ENCODE results near the gene ERP27. TPM values are rescaled to one million over a fixed set of nuclear protein-coding genes. Genes with fewer than 3 reads are reported as not detected.

ERP27 gene
- polyA plus RNA-seq, 2 donors: 0.16 to 0.51 TPM

DNA sequence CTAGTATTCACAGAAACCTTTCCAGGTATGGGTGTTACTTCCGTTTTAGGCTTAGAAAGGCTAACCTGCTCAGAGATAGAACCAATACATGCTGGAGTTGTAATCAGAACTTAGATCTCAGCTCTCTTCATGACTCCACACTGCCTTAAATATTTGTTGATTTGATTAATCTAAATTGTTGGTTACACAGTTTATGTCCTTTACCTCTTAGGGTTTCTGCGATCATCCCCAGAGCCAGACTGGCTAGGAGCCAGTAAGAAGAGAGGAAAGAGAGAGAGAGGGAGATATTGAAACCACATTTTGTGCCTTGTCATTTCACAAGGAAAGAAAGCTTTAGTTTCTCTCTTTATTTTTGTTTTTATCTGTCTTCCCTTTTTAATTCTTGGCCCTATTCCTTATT is 35.9 kb downstream of the ERP27 start:
- Histone ChIP-seq H3K27ac (ENCODE audit: low read depth in 2 of 2, low read length in 1 of 2) (no peak overlapping the region), H3K36me3 (ENCODE audit: control insufficient read depth in 2 of 2, insufficient read depth in 2 of 2, low read length in 1 of 2) (no peaks in the 10 kb centered on the region), H3K4me3 (ENCODE audit: low read depth in 1 of 2, low read length in 2 of 2) (no peak overlapping the region), H3K4me1 (ENCODE audit: control insufficient read depth in 2 of 2, insufficient read depth in 2 of 2, low read length in 1 of 2) (no peaks in the 10 kb centered on the region), H3K9me3 (ENCODE audit: control insufficient read depth in 2 of 2, insufficient read depth in 1 of 2, low read depth in 1 of 2, low read length in 1 of 2) (no peaks in the 10 kb centered on the region), H3K27me3 (ENCODE audit: control insufficient read depth in 1 of 2, insufficient read depth in 2 of 2, low read length in 2 of 2) (no peaks in the 10 kb centered on the region)
- 63% methylated on average over 2 of the region's 2 CpGs for WGBS, 2 donors

DNA sequence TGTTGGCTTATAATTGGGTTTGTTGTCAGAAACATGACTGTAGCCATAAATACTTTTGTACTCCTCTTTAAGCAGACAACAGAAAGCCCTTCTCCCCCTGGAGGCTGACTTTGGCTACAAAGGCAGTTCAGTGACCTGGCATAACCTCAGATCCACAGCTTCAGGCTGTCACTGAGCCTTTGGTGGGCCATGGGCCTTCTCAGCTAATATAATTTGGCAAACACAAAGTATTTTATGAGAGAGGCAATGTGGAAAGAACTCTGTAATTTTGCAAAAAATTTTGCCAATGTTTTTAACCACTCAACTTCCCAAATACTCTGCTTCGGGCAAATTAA is 37.1 kb downstream of the ERP27 start:
- Histone ChIP-seq H3K36me3 (ENCODE audit: control insufficient read depth in 2 of 2, insufficient read depth in 2 of 2, low read length in 1 of 2) (no peaks in the 10 kb centered on the region), H3K9me3 (ENCODE audit: control insufficient read depth in 2 of 2, insufficient read depth in 1 of 2, low read depth in 1 of 2, low read length in 1 of 2) (no peaks in the 10 kb centered on the region), H3K4me3 (ENCODE audit: low read depth in 1 of 2, low read length in 2 of 2) (no peak overlapping the region), H3K4me1 (ENCODE audit: control insufficient read depth in 2 of 2, insufficient read depth in 2 of 2, low read length in 1 of 2) (no peaks in the 10 kb centered on the region), H3K27me3 (ENCODE audit: control insufficient read depth in 1 of 2, insufficient read depth in 2 of 2, low read length in 2 of 2) (no peaks in the 10 kb centered on the region), H3K27ac (ENCODE audit: low read depth in 2 of 2, low read length in 1 of 2) (no peak overlapping the region)
- 70 to 82% methylated on average over 1 of the region's 1 CpG for WGBS, 2 donors

DNA sequence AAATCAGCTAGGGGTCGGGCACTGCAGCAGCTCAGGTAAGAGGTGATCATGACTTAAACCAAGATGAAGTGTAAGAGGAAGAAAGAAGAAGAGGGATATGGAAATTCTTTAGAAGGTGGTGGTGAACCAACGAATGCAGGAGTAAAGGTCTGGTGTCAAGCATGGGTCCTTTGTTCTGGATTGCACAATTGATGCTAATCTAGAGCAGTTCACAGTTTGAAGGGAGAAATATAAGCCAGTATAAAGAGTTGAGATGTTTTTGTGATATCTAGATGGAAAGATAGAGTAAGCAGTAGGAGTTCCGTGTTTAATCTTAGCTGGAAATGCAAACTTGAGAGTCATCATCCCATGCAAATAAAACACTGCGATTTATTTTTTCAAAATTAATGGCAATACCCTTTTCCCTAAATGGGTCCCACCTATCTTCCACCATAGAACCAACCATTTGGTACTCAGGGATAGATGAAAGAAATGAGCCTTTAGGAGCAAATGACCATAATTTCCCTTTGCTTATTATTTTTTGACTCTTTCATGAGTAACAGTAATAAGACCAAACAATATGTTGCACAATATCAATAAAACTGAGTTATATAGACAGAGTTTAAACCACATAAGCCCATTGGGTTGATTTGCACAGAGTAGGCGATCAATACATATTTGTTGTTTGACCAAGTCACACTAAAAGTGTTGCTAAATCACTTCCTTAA is 37.7 kb downstream of the ERP27 start:
- Histone ChIP-seq H3K27me3 (ENCODE audit: control insufficient read depth in 1 of 2, insufficient read depth in 2 of 2, low read length in 2 of 2) (no peaks in the 10 kb centered on the region), H3K4me3 (ENCODE audit: low read depth in 1 of 2, low read length in 2 of 2) (no peak overlapping the region), H3K4me1 (ENCODE audit: control insufficient read depth in 2 of 2, insufficient read depth in 2 of 2, low read length in 1 of 2) (no peaks in the 10 kb centered on the region), H3K9me3 (ENCODE audit: control insufficient read depth in 2 of 2, insufficient read depth in 1 of 2, low read depth in 1 of 2, low read length in 1 of 2) (no peaks in the 10 kb centered on the region), H3K27ac (ENCODE audit: low read depth in 2 of 2, low read length in 1 of 2) (no peak overlapping the region), H3K36me3 (ENCODE audit: control insufficient read depth in 2 of 2, insufficient read depth in 2 of 2, low read length in 1 of 2) (no peaks in the 10 kb centered on the region)
- 82 to 91% methylated on average over 5 of the region's 5 CpGs for WGBS, 2 donors

DNA sequence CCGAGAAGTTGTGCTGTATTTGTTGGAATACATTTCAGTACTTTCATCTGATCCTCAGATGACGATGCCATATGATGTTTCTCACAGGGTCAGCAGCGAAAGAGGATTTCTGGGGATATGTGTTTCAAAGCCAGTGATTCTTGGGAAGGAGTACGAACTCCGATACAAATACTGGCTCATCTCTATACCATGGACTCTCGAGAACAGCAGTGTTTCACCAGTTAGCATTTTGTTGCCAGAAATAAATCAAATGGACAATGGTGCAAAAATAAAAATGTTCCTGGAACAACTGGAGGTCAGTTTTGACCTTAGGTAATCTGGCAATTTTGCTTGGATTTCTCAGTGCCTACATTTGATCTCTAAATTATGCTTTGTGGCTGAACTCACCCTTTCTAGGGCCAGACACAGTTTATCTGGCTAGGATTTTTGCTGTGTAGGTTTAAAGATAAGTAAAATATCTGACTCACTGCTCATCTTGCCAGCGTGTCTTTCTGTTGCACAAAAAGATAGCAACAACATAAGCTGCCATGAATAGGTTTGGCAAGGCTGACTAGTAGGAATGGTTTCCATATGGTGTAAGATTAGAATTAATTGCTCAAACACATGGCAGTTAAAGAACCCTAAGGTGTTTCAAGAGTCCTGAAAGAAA is 41.7 kb downstream of the ERP27 start:
- peak overlapping the region in 1 of 2 donors; percentile 14 for H3K27ac ChIP-seq (ENCODE audit: low read depth in 2 of 2, low read length in 1 of 2)

DNA sequence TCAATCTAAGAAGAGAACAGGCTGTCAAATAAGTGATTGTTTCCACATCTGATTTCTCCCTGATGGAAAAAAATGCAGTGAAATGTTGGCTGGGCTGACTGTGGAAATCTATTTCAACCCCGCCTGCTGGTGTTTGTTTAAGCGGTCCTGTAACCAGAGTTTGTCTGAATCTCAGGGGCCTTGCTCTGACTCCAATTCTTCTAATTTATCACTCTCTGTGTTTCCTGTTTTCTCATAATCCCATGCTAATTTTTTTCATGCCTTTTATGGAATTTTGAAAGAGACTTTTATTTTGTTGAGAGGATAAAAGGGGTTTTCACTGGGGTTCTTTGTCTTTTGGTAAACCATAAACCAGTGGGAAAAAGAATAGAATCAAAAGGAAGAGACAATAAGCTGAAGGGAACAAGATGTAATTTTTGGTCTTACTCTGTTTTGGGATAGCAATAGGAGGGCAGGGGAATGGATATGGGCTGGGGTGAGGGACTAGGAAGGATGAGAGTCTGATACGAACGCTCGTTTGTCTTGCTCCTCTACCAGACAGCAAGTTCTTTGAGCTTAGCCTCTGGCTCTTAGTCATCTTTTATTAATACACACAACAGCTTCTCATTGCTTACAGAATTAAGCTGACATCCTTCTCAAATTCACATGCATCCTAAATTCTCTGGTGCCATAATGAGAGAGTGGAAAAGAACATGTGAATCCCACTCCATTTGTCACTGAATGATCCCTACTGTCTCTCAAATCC is 44.7 kb downstream of the ERP27 start:
- Histone ChIP-seq H3K27me3 (ENCODE audit: control insufficient read depth in 1 of 2, insufficient read depth in 2 of 2, low read length in 2 of 2) (no peaks in the 10 kb centered on the region), H3K36me3 (ENCODE audit: control insufficient read depth in 2 of 2, insufficient read depth in 2 of 2, low read length in 1 of 2) (no peaks in the 10 kb centered on the region), H3K4me1 (ENCODE audit: control insufficient read depth in 2 of 2, insufficient read depth in 2 of 2, low read length in 1 of 2) (no peaks in the 10 kb centered on the region), H3K9me3 (ENCODE audit: control insufficient read depth in 2 of 2, insufficient read depth in 1 of 2, low read depth in 1 of 2, low read length in 1 of 2) (no peaks in the 10 kb centered on the region), H3K27ac (ENCODE audit: low read depth in 2 of 2, low read length in 1 of 2) (peak overlapping the region in 1 of 2 donors; percentile 14), H3K4me3 (ENCODE audit: low read depth in 1 of 2, low read length in 2 of 2) (no peak overlapping the region)
- 36 to 66% methylated on average over 5 of the region's 5 CpGs for WGBS, 2 donors

More for the DNA sequence above, 41.7 kb downstream of the ERP27 start:
- no peaks in the 10 kb centered on the region for H3K36me3 ChIP-seq (ENCODE audit: control insufficient read depth in 2 of 2, insufficient read depth in 2 of 2, low read length in 1 of 2)
- H3K27me3 ChIP-seq (ENCODE audit: control insufficient read depth in 1 of 2, insufficient read depth in 2 of 2, low read length in 2 of 2): no peaks in the 10 kb centered on the region
- no peaks in the 10 kb centered on the region for H3K4me1 ChIP-seq (ENCODE audit: control insufficient read depth in 2 of 2, insufficient read depth in 2 of 2, low read length in 1 of 2)
- no peaks in the 10 kb centered on the region for H3K9me3 ChIP-seq (ENCODE audit: control insufficient read depth in 2 of 2, insufficient read depth in 1 of 2, low read depth in 1 of 2, low read length in 1 of 2)
- 53 to 59% methylated on average over 7 of the region's 7 CpGs for WGBS, 2 donors
- H3K4me3 ChIP-seq (ENCODE audit: low read depth in 1 of 2, low read length in 2 of 2): no peak overlapping the region

DNA sequence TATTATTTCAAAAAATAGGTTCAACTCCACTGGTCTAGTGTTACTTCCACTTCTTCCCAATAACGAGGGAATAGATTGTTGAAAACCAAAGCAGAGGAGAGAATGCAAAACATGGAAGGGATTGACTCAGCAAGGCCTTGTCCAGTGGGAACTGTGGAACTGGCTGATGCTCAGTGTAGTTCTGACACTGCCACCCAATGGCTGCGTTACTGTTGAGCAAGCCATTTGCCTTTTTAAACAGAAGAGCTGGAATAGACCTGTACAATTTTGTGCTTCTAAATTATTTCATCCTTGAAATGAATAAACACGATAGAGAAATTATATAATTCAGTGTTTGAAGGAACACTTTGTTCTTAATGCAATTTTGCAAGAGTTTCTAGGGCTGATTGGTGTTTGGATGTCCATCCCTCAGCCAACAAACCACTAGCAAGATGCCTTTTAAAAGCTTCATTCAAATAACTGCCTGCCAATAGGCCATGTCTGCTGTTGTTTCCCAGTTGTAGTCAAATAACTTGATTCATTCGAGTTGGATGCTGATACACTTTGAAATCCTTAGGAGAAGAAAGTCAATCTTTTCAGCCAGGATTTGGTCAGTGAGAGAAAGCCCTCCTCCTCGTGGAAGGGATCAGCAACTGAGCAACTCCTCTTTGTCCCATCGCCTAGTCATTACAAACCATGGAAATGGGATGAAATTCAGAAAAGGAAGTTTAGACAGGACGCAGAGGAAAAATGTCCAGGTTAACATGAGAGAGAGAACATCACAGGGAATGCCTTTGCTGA is 45.4 kb downstream of the ERP27 start:
- H3K4me1 ChIP-seq (ENCODE audit: control insufficient read depth in 2 of 2, insufficient read depth in 2 of 2, low read length in 1 of 2): no peaks in the 10 kb centered on the region
- WGBS, 2 donors: 67 to 70% methylated on average over 7 of the region's 7 CpGs

DNA sequence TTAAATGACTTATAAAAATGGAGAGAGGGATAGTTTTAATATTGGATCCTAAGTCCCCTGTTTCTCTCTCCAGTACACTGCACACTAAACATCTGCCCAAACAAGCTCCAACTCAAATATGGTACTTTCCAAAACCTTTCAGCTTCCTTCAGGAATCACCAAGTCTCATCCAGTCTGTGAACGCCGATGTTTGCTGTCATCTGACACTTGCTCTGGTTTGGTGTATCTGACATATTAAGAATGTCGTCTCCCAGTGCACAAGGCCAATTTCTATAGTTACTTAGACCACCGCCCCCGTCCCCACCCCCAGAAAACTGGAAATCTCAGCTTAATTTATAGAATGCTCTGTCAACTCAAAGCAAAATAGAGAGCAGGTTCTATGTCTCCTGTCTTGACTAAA is 47.6 kb downstream of the ERP27 start:
- no peak overlapping the region for H3K27ac ChIP-seq (ENCODE audit: low read depth in 2 of 2, low read length in 1 of 2)
- H3K4me3 ChIP-seq (ENCODE audit: low read depth in 1 of 2, low read length in 2 of 2): no peak overlapping the region
- H3K9me3 ChIP-seq (ENCODE audit: control insufficient read depth in 2 of 2, insufficient read depth in 1 of 2, low read depth in 1 of 2, low read length in 1 of 2): no peaks in the 10 kb centered on the region
- 60 to 77% methylated on average over 5 of the region's 5 CpGs for WGBS, 2 donors
- H3K36me3 ChIP-seq (ENCODE audit: control insufficient read depth in 2 of 2, insufficient read depth in 2 of 2, low read length in 1 of 2): no peaks in the 10 kb centered on the region
- no peaks in the 10 kb centered on the region for H3K27me3 ChIP-seq (ENCODE audit: control insufficient read depth in 1 of 2, insufficient read depth in 2 of 2, low read length in 2 of 2)
- H3K4me1 ChIP-seq (ENCODE audit: control insufficient read depth in 2 of 2, insufficient read depth in 2 of 2, low read length in 1 of 2): no peaks in the 10 kb centered on the region

More for the DNA sequence above, 45.4 kb downstream of the ERP27 start:
- H3K27me3 ChIP-seq (ENCODE audit: control insufficient read depth in 1 of 2, insufficient read depth in 2 of 2, low read length in 2 of 2): no peaks in the 10 kb centered on the region
- peak overlapping the region in 1 of 2 donors; percentile 14 for H3K27ac ChIP-seq (ENCODE audit: low read depth in 2 of 2, low read length in 1 of 2)
- H3K4me3 ChIP-seq (ENCODE audit: low read depth in 1 of 2, low read length in 2 of 2): no peak overlapping the region
- no peaks in the 10 kb centered on the region for H3K36me3 ChIP-seq (ENCODE audit: control insufficient read depth in 2 of 2, insufficient read depth in 2 of 2, low read length in 1 of 2)
- H3K9me3 ChIP-seq (ENCODE audit: control insufficient read depth in 2 of 2, insufficient read depth in 1 of 2, low read depth in 1 of 2, low read length in 1 of 2): no peaks in the 10 kb centered on the region

DNA sequence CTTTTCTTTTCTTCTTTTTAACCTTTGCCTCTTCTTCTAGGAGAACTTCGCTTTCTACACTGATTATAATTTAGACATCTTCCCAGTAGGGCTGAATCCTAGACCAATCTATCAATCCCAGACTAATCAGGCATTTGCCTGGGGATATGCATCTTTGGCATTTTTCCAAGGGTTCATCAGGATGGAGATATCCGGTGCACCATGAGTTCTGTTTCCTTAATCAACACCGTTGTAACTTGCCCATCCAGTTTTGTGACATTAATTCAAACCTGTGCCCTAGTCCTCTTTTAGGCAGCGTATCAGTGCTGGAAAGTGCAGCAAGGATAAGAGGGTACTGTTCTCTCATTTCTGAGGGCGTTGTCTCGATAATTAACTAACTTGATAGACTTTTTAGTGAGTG is 52.1 kb downstream of the ERP27 start:
- Histone ChIP-seq H3K27me3 (ENCODE audit: control insufficient read depth in 1 of 2, insufficient read depth in 2 of 2, low read length in 2 of 2) (no peaks in the 10 kb centered on the region), H3K9me3 (ENCODE audit: control insufficient read depth in 2 of 2, insufficient read depth in 1 of 2, low read depth in 1 of 2, low read length in 1 of 2) (no peaks in the 10 kb centered on the region), H3K36me3 (ENCODE audit: control insufficient read depth in 2 of 2, insufficient read depth in 2 of 2, low read length in 1 of 2) (no peaks in the 10 kb centered on the region), H3K4me3 (ENCODE audit: low read depth in 1 of 2, low read length in 2 of 2) (no peak overlapping the region), H3K4me1 (ENCODE audit: control insufficient read depth in 2 of 2, insufficient read depth in 2 of 2, low read length in 1 of 2) (no peaks in the 10 kb centered on the region), H3K27ac (ENCODE audit: low read depth in 2 of 2, low read length in 1 of 2) (peak overlapping the region in 1 of 2 donors; percentile 21)
- WGBS, 2 donors: 42 to 49% methylated on average over 6 of the region's 6 CpGs

DNA sequence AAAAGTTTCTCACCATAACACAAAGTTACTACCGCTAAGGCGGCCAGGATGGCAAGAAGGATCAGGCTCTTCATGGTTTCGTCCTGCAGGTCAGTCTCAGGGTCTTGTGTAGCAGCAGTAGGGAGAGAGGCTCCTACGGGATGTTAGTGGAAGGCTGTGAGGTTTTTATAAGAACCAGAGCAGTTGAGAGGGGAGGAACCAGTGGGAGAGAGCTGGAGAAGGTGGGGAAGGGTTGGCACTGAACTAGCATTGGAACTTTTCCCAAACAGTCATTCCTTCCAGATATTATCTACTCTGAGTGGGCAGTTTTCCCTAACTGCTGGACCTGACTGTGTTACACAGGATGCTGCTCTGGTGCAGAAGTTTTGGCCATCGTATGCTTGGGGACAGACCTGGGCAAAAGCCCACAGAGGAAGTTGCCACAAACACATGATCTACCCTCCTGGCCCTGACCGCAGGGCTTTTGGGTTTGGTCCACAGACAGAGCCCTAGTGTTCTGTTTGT is 52.6 kb downstream of the ERP27 start, which contains the start of gene MGP:
TSS of gene MGP (minus strand) at position 137 of the 504 bp plus-strand sequence. CDS start at position 74, 63 bp downstream.
- H3K36me3 ChIP-seq (ENCODE audit: control insufficient read depth in 2 of 2, insufficient read depth in 2 of 2, low read length in 1 of 2): no peaks in the 10 kb centered on the region
- no peaks in the 10 kb centered on the region for H3K27me3 ChIP-seq (ENCODE audit: control insufficient read depth in 1 of 2, insufficient read depth in 2 of 2, low read length in 2 of 2)
- peak within 1 kb of the TSS; percentile 20 for H3K4me3 ChIP-seq (ENCODE audit: low read depth in 1 of 2, low read length in 2 of 2)
- 41 to 57% methylated on average over 6 of the region's 6 CpGs for WGBS, 2 donors
- H3K9me3 ChIP-seq (ENCODE audit: control insufficient read depth in 2 of 2, insufficient read depth in 1 of 2, low read depth in 1 of 2, low read length in 1 of 2): no peaks in the 10 kb centered on the region
- peak within 1 kb of the TSS; percentile 52 to 68 for H3K27ac ChIP-seq (ENCODE audit: low read depth in 2 of 2, low read length in 1 of 2)
- no peaks in the 10 kb centered on the region for H3K4me1 ChIP-seq (ENCODE audit: control insufficient read depth in 2 of 2, insufficient read depth in 2 of 2, low read length in 1 of 2)

Data from esophagus (tissue), 2 donors.